Measurements from ENCODE around the gene DPP3.
"Not testable (repeated sequence)": the region's sequence is repeated elsewhere in the genome, so short reads cannot be mapped to it uniquely, and the experiment has no call there.

Gene DPP3

DNA sequence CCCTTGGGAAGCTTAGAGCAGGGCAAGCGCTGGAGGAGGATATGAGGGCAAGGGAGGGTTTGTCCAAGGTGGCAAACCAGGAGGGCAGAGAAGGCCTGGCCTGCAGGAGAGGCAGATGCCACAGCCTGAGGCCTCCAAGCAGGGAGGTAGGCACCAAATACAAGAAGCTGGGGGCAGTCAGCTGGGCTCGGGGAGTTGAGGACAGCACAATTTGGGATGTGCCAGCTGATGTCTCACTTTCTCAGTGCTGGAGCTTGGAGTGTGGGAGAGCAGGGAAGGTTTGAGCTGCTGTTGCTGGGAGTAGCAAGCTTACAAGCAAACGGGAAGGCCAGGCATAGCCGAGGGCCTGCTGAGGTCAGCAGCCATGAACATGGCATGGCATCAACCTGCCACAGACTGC, 61.7 kb downstream of the DPP3 start:
- H3K36me3 ChIP-seq (ENCODE audit: insufficient read depth), result no peaks in the 10 kb centered on the region
- H4K20me1 ChIP-seq (ENCODE audit: insufficient read depth), result no peaks in the 10 kb centered on the region
- TF ChIP-seq, protein P1, sequence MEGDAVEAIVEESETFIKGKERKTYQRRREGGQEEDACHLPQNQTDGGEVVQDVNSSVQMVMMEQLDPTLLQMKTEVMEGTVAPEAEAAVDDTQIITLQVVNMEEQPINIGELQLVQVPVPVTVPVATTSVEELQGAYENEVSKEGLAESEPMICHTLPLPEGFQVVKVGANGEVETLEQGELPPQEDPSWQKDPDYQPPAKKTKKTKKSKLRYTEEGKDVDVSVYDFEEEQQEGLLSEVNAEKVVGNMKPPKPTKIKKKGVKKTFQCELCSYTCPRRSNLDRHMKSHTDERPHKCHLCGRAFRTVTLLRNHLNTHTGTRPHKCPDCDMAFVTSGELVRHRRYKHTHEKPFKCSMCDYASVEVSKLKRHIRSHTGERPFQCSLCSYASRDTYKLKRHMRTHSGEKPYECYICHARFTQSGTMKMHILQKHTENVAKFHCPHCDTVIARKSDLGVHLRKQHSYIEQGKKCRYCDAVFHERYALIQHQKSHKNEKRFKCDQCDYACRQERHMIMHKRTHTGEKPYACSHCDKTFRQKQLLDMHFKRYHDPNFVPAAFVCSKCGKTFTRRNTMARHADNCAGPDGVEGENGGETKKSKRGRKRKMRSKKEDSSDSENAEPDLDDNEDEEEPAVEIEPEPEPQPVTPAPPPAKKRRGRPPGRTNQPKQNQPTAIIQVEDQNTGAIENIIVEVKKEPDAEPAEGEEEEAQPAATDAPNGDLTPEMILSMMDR (conservative IDR thresholded peaks at IDR 0.05; ENCODE audit: low read depth, low read length), result no peak
- H3K27ac ChIP-seq, result no peak overlapping the region
- peaks cover 17% of the 10 kb centered on the region for H3K4me1 ChIP-seq (ENCODE audit: low read depth, poor library complexity, severe bottlenecking)
- H3K79me2 ChIP-seq (ENCODE audit: insufficient read depth, low read depth), result no peaks in the 10 kb centered on the region
- no peak overlapping the region for H2AFZ ChIP-seq (ENCODE audit: low read depth)
- H3K4me2 ChIP-seq, result no peak overlapping the region
- no peak overlapping the region for H3K4me3 ChIP-seq (IDR thresholded peaks at IDR 0.05; ENCODE audit: insufficient read depth, low read depth, low read length)
- no peak overlapping the region for H3K9ac ChIP-seq
- no peaks in the 10 kb centered on the region for H3K27me3 ChIP-seq (ENCODE audit: insufficient read depth, low read depth)

- H3K4me3 ChIP-seq (IDR thresholded peaks at IDR 0.05; ENCODE audit: insufficient read depth, low read depth, low read length), result no peak overlapping the region
- H3K36me3 ChIP-seq (ENCODE audit: insufficient read depth), result no peaks in the 10 kb centered on the region
- no peak overlapping the region for H3K27ac ChIP-seq
- no peaks in the 10 kb centered on the region; the same call in 1 of the 2 replicates for H3K27me3 ChIP-seq (ENCODE audit: insufficient read depth, low read depth)
- H2AFZ ChIP-seq (ENCODE audit: low read depth), result no peak overlapping the region
- H4K20me1 ChIP-seq (ENCODE audit: insufficient read depth), result no peaks in the 10 kb centered on the region
- no peaks in the 10 kb centered on the region for H3K79me2 ChIP-seq (ENCODE audit: insufficient read depth, low read depth)
- TF ChIP-seq, protein P1 (conservative IDR thresholded peaks at IDR 0.05; ENCODE audit: low read depth, low read length), result no peak
- H3K4me1 ChIP-seq (ENCODE audit: low read depth, poor library complexity, severe bottlenecking), result peaks cover 17% of the 10 kb centered on the region
- H3K4me2 ChIP-seq, result no peak overlapping the region
- H3K9ac ChIP-seq, result no peak overlapping the region
Observed at GRCh38 chr11:66542362-66542761, 62.1 kb downstream of the DPP3 start.

DNA sequence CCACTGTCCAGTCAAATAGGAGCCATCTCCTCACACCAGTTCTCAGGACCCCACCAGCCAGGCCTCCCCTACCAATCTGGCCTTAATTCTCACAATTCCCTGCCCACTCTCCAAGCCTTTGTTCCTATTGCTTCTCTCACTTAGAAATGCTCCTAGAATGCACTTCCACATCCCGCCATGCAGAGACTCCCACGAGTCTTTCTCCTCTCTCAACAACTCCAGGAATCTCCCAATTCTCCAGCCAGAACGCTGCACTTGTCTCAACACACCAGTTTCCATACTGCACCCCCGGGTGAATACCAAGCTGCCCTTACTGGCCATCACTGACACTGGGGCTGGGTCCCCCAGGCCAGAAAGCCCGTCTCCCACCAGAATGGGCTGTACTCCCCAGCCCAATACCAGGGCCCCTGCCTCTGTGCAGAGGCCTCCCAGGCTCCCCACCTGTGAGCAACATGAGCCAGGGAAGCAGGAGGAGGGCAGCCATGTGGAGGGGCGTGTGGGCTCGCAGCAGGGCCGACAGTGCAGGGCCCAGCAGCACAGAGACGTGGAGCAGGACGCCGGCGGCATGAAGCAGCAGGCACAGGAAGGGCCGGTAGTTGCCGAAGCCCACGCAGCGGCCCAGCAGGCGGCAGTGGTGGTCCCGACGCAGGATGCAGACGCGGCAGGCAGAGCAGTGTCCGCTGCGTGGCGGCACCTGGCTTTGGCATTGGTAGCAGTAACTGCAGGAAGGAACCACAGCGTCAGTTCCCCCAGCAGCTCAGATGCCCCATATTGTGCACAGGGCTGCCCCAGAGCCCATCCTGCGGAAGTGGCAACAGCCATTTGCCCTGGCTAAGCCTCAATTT, 63.3 kb downstream of the DPP3 start:
- Histone ChIP-seq H3K27me3 (ENCODE audit: insufficient read depth, low read depth) (peaks cover 2% of the 10 kb centered on the region; the same call in 1 of the 2 replicates), H3K4me3 (IDR thresholded peaks at IDR 0.05; ENCODE audit: insufficient read depth, low read depth, low read length) (no peak overlapping the region), H3K36me3 (ENCODE audit: insufficient read depth) (no peaks in the 10 kb centered on the region), H3K4me2 (no peak overlapping the region), H3K27ac (no peak overlapping the region), H3K79me2 (ENCODE audit: insufficient read depth, low read depth) (no peaks in the 10 kb centered on the region), H4K20me1 (ENCODE audit: insufficient read depth) (no peaks in the 10 kb centered on the region), H3K4me1 (ENCODE audit: low read depth, poor library complexity, severe bottlenecking) (peaks cover 17% of the 10 kb centered on the region), H3K9ac (no peak overlapping the region), H2AFZ (ENCODE audit: low read depth) (no peak overlapping the region)
- TF ChIP-seq, protein P1 (conservative IDR thresholded peaks at IDR 0.05; ENCODE audit: low read depth, low read length), result no peak

DNA sequence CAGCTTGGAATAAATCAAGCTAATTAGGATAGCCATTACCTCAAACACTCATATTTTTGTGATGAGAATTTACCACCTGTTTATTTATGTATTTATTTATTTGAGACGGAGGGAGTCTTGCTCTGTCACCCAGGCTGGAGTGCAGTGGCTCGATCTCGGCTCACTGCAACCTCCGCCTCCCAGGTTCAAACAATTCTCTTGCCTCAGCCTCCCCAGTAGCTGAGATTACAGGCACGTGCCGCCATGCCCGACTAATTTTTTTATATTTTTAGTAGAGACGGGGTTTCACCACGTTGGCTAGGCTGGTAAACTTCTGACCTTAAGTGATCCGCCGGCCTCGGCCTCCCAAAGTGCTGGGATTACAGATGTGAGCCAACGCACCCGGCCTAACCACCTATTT, 64.7 kb downstream of the DPP3 start:
- peak overlapping the region; percentile 73; the same call in 1 of the 2 replicates for H3K9ac ChIP-seq
- H3K79me2 ChIP-seq (ENCODE audit: insufficient read depth, low read depth); H3K36me3 ChIP-seq (ENCODE audit: insufficient read depth); H3K27ac ChIP-seq; H3K27me3 ChIP-seq (ENCODE audit: insufficient read depth, low read depth); H3K4me3 ChIP-seq (IDR thresholded peaks at IDR 0.05; ENCODE audit: insufficient read depth, low read depth, low read length); H4K20me1 ChIP-seq (ENCODE audit: insufficient read depth): not testable (repeated sequence)
- peak overlapping the region; percentile 90; the same call in 1 of the 2 replicates for H2AFZ ChIP-seq (ENCODE audit: low read depth)
- peak overlapping the region; percentile 65 for H3K4me2 ChIP-seq
- H3K4me1 ChIP-seq (ENCODE audit: low read depth, poor library complexity, severe bottlenecking), result peaks cover 17% of the 10 kb centered on the region
